ENCODE results near the gene ZNF428. TPM values are rescaled to one million over a fixed set of nuclear protein-coding genes. Genes with fewer than 3 reads are reported as not detected.
A peak's percentile ranks its signal among the peaks of the same experiment; 100 is the strongest.

Gene ZNF428
- total and polyA plus RNA-seq, 2 of the 8 experiments (the other 6 are each of a cell fraction or from before 2014, with no cell fraction given), result 7.8 to 16.7 TPM

GRCh38 chr19:43595999-43596841 lies 23.2 kb downstream of the ZNF428 start, which contains the start of the genes IRGQ and ZNF576:
IRGQ (minus strand) TSS chr19:43596134; CDS start chr19:43595338, 796 bp downstream.
ZNF576 (plus strand) TSS chr19:43596595; CDS start chr19:43597109, 514 bp downstream.
- CTCF ChIA-PET (ENCODE audit: partially characterized antibody), result interaction anchor here (0.6 to 6.5 kb wide), 14 partner anchors 9 to 285 kb away, joined by 3 to 92 read pairs (median 17); partner anchors contain the start of genes ETHE1 and ZNF575
- 1% methylated on average over 60 of the region's 60 CpGs; no CpG with 5 or more reads in 1 of the 2 experiments for WGBS, 2 experiments (ENCODE audit: extremely low coverage in 1 of 2, insufficient coverage in 1 of 2, insufficient read length in 1 of 2, insufficient replicate concordance in 2 of 2, low coverage in 1 of 2, low lambda C conversion rate in 2 of 2, missing lambda C conversion rate in 1 of 2)
- H4K8ac ChIP-seq (ENCODE audit: extremely low read depth, insufficient read depth, low read length), result peak within 1 kb of the TSS; percentile 97
- TF ChIP-seq KDM4A (IDR thresholded peaks at IDR 0.05; ENCODE audit: low read depth, low read length, severe bottlenecking), result peak; percentile 93
- peak; percentile 73 for TF ChIP-seq SAP30 (IDR thresholded peaks at IDR 0.05; ENCODE audit: insufficient read depth, insufficient replicate concordance, low read length)
- TF ChIP-seq EGR1 (IDR thresholded peaks at IDR 0.05; ENCODE audit: borderline replicate concordance, low read depth, low read length), result peak; percentile 14; the same call in 1 of the 2 replicates
- TF ChIP-seq POLR2A (IDR thresholded peaks at IDR 0.05; ENCODE audit: control extremely low read depth in 1 of 2, low read depth in 2 of 2, low read length in 2 of 2), result peak in 1 of 2 experiments; percentile 66; a peak in 2 of 3 replicates
- no peak for TF ChIP-seq EP300 (IDR thresholded peaks at IDR 0.05; ENCODE audit: borderline replicate concordance in 1 of 2, low read depth in 2 of 2, low read length in 2 of 2)
- no peak; the same call in 1 of the 2 replicates for TF ChIP-seq E2F6 (IDR thresholded peaks at IDR 0.05)
- TF ChIP-seq MAX (IDR thresholded peaks at IDR 0.05), result no peak; the same call in 1 of the 2 replicates
- TF ChIP-seq CREB1 (IDR thresholded peaks at IDR 0.05), result peak; percentile 99
- TF ChIP-seq NRF1 (IDR thresholded peaks at IDR 0.05; ENCODE audit: low read depth, low read length), result peak; percentile 99

More at GRCh38 chr19:43595999-43596841, 23.2 kb downstream of the ZNF428 start, which contains the start of the genes IRGQ and ZNF576:
- Histone ChIP-seq H3K79me2 (ENCODE audit: control insufficient read depth in 1 of 2, insufficient read depth in 2 of 2, low read length in 2 of 2) (peaks cover 5 to 20% of the 10 kb centered on the region in 2 experiments), H2BK15ac (ENCODE audit: low read length) (peak within 1 kb of the TSS; percentile 63; the same call in 1 of the 2 replicates), H4K91ac (replicated peaks; ENCODE audit: insufficient read length, low read length) (no peak within 1 kb of the TSS), H3K9me3 (ENCODE audit: insufficient read depth in 2 of 2, low read depth in 1 of 2, low read length in 1 of 2) (no peaks in the 10 kb centered on the region), H3K4me2 (ENCODE audit: insufficient read depth in 1 of 2, low read depth in 2 of 2, low read length in 2 of 2) (peak within 1 kb of the TSS; percentile 89 to 98), H3K36me3 (ENCODE audit: control insufficient read depth in 2 of 4, insufficient read depth in 4 of 4, low read length in 3 of 4) (peaks cover 5 to 21% (median 12%) of the 10 kb centered on the region in 4 experiments; a peak in 6 of 8 replicates), H3K56ac (replicated peaks; ENCODE audit: insufficient read length, low read depth, low read length) (peak within 1 kb of the TSS; percentile 56), H2BK12ac (ENCODE audit: low read depth, low read length) (no peak within 1 kb of the TSS; the same call in 1 of the 2 replicates), H2BK5ac (ENCODE audit: low read depth, low read length) (peak within 1 kb of the TSS; percentile 90), H3K27ac (ENCODE audit: low read depth, low read length) (peak within 1 kb of the TSS; percentile 97), H2BK20ac (ENCODE audit: low read length) (no peak within 1 kb of the TSS), H2AFZ (ENCODE audit: low read length) (peak within 1 kb of the TSS; percentile 93; the same call in 1 of the 2 replicates), H3K14ac (ENCODE audit: insufficient read length) (no peak within 1 kb of the TSS), H3K79me1 (ENCODE audit: low read depth, low read length) (peaks cover 7% of the 10 kb centered on the region), H3K4me1 (replicated peaks in 1 of 4; ENCODE audit: control insufficient read depth in 3 of 4, insufficient read depth in 4 of 4, low read length in 3 of 4) (peaks cover 2 to 6% (median 3%) of the 10 kb centered on the region in 4 experiments; a peak in 6 of 7 replicates), H2BK120ac (replicated peaks; ENCODE audit: low read depth, low read length) (no peak within 1 kb of the TSS), H3K27me3 (replicated peaks in 1 of 4; ENCODE audit: control insufficient read depth in 3 of 4, extremely low read depth in 1 of 4, insufficient read depth in 3 of 4, low read length in 3 of 4) (no peaks in the 10 kb centered on the region), H3K23me2 (ENCODE audit: low read depth, low read length) (peaks cover 16% of the 10 kb centered on the region; the same call in 1 of the 2 replicates), H4K20me1 (replicated peaks in 1 of 2; ENCODE audit: control insufficient read depth in 1 of 2, insufficient read depth in 2 of 2, low read length in 2 of 2) (peaks cover 0 to 3% of the 10 kb centered on the region in 2 experiments), H3K23ac (ENCODE audit: insufficient read length) (no peak within 1 kb of the TSS), H4K5ac (ENCODE audit: insufficient read length, low read depth, low read length) (peak within 1 kb of the TSS; percentile 77), H2AK5ac (ENCODE audit: low read depth, low read length) (peak within 1 kb of the TSS; percentile 61; the same call in 1 of the 2 replicates), H3K18ac (ENCODE audit: extremely low read depth, low read length) (peak within 1 kb of the TSS; percentile 78), H3K9ac (replicated peaks in 1 of 4; ENCODE audit: extremely low read depth in 1 of 4, low read depth in 3 of 4, low read length in 3 of 4) (peak within 1 kb of the TSS; percentile 60 to 94 (median 86)), H3K4me3 (ENCODE audit: extremely low read depth in 1 of 4, insufficient read depth in 2 of 4, low read depth in 3 of 4, low read length in 4 of 4) (peak within 1 kb of the TSS; percentile 79 to 90 (median 86)), H3K4ac (replicated peaks; ENCODE audit: insufficient read length, low read depth, low read length) (no peak within 1 kb of the TSS)
- POLR2A ChIA-PET (ENCODE audit: partially characterized antibody), result interaction anchor here (0.8 to 3.9 kb wide), 15 partner anchors 10 to 72 kb away, joined by 3 to 36 read pairs (median 4); partner anchors contain the start of genes PINLYP, XRCC1 and ZNF575
- DNase-seq (ENCODE audit: low read depth in 1 of 2, low spot score in 2 of 2) (peak; percentile 100), FAIRE-seq (peak; percentile 89)
